Neural progenitor cell (in vitro differentiated cells): Measurements from ENCODE around the gene ARL3.

Source experiments
- EZH2 ChIP-seq: fragments of 200-600 bp; sonication (generic); IDR thresholded peaks from 2 replicates; pipeline ENCODE4 v1.6.1; 2017; ENCODE audit warnings: antibody characterized with exemption, mild to moderate bottlenecking, moderate library complexity
- TF ChIP-seq, protein P1 (sequence below): fragments of 200-600 bp; sonication (generic); IDR thresholded peaks from 2 replicates; pipeline ENCODE4 v1.5.1; 2017; ENCODE audit warnings: antibody characterized with exemption, mild to moderate bottlenecking

DNA sequence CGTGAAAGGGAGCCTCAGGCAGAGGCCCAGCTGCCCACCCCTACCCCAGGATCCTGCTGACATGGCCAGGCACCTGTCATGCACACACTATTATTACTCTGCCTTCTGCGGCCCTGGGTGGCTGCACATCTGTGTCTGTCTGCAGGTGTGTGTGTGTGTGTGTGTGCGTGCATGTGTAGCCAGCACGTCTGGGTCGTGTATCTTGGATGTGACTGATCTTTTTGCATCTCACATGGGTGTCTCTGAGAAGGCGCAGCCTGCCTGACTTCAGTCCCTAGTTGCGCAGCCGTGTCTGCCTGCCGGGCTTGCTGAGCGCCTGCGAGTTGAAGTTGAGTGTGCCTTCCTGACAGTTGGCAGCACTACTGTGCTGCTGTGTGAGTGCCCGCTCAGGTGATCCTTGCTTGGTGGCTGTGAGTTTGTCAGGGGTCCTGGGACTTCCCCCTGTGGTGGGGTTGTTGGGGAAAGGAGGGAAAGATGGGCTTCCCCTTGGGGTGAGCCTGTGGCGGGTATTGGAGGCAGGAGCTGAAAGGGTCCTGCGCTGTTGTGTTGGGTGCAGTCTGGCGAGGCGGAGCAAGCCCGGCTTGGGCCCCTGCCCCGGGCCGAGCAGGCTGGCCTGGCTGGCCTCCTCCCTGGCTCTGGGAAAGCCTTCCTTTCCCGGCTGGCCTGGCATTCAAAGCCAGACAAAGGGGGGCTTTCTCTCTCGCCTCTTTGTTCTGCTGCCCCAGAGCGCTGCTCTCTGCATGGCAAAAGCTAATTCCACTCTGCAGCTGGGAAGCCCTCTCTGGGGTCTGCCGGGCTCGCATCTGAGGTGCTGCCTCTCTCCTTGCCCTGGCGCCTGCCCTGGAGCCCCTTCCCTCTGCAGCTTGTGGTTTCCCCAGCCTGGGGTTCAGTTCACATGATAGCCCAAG, 65.1 kb downstream of the ARL3 start:
- TF ChIP-seq, protein P1, sequence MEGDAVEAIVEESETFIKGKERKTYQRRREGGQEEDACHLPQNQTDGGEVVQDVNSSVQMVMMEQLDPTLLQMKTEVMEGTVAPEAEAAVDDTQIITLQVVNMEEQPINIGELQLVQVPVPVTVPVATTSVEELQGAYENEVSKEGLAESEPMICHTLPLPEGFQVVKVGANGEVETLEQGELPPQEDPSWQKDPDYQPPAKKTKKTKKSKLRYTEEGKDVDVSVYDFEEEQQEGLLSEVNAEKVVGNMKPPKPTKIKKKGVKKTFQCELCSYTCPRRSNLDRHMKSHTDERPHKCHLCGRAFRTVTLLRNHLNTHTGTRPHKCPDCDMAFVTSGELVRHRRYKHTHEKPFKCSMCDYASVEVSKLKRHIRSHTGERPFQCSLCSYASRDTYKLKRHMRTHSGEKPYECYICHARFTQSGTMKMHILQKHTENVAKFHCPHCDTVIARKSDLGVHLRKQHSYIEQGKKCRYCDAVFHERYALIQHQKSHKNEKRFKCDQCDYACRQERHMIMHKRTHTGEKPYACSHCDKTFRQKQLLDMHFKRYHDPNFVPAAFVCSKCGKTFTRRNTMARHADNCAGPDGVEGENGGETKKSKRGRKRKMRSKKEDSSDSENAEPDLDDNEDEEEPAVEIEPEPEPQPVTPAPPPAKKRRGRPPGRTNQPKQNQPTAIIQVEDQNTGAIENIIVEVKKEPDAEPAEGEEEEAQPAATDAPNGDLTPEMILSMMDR = no peak
- no peak for TF ChIP-seq EZH2
